ENCODE results near the gene ATG16L1. TPM values are rescaled to one million over a fixed set of nuclear protein-coding genes. Genes with fewer than 3 reads are reported as not detected.

ATG16L1 gene
- total RNA-seq, 1 experiment from 2014 or later: 52.3 TPM

- TF ChIP-seq TCF7L2 (IDR thresholded peaks at IDR 0.05; ENCODE audit: low read depth, low read length): no peak
- no peak for TF ChIP-seq CTCF (IDR thresholded peaks at IDR 0.05)
- TF ChIP-seq REST (IDR thresholded peaks at IDR 0.05; ENCODE audit: insufficient read depth in 1 of 2, low read depth in 2 of 2, low read length in 1 of 2): no peak
- no peak for TF ChIP-seq POLR2AphosphoS5 (IDR thresholded peaks at IDR 0.05; ENCODE audit: low read depth, low read length)
- TF ChIP-seq SIN3A (IDR thresholded peaks at IDR 0.05; ENCODE audit: borderline replicate concordance, insufficient read depth, low read depth, low read length): no peak
- BruUV-seq (replicated peaks): no TSS peak
- ChIA-PET CTCF (no interaction called here), POLR2A (no interaction called here)
- no peaks in the 10 kb centered on the region for H3K9me3 ChIP-seq (ENCODE audit: control insufficient read depth, insufficient read depth, low read depth, low read length)
- H3K36me3 ChIP-seq (ENCODE audit: control insufficient read depth, insufficient read depth, low read length): peaks cover 27% of the 10 kb centered on the region
- no peaks in the 10 kb centered on the region for H3K4me1 ChIP-seq (ENCODE audit: control insufficient read depth, insufficient read depth, low read length)
- in situ Hi-C loops (cut with HindIII; ENCODE audit: low pct_unique_long_range_greater_than_20kb, low sequenced_read_pairs) (no loop called here), intact Hi-C loops (cut with micrococcal nuclease; ENCODE audit: unreplicated experiment) (no loop called here)
- ATAC-seq: no peak
- H3K27ac ChIP-seq (ENCODE audit: low read length): no peak overlapping the region
- no peak for DNase-seq (ENCODE audit: low read depth, low spot score)
- no peak overlapping the region for H3K4me3 ChIP-seq (ENCODE audit: low read depth in 2 of 2, low read length in 2 of 2)
- H3K27me3 ChIP-seq (ENCODE audit: control insufficient read depth, insufficient read depth, low read length): no peaks in the 10 kb centered on the region
These were observed 11.6 kb downstream of the ATG16L1 start for GRCh38 chr2:233263045-233263570.

GRCh38 chr2:233264667-233265066 lies 13.2 kb downstream of the ATG16L1 start:
- Histone ChIP-seq H3K4me1 (ENCODE audit: control insufficient read depth, insufficient read depth, low read length) (no peaks in the 10 kb centered on the region), H3K9me3 (ENCODE audit: control insufficient read depth, insufficient read depth, low read depth, low read length) (no peaks in the 10 kb centered on the region), H3K27me3 (ENCODE audit: control insufficient read depth, insufficient read depth, low read length) (no peaks in the 10 kb centered on the region), H3K27ac (ENCODE audit: low read length) (no peak overlapping the region), H3K4me3 (ENCODE audit: low read depth in 2 of 2, low read length in 2 of 2) (no peak overlapping the region), H3K36me3 (ENCODE audit: control insufficient read depth, insufficient read depth, low read length) (peaks cover 31% of the 10 kb centered on the region)
- intact Hi-C loops (cut with micrococcal nuclease; ENCODE audit: unreplicated experiment) (no loop called here), in situ Hi-C loops (cut with HindIII; ENCODE audit: low pct_unique_long_range_greater_than_20kb, low sequenced_read_pairs) (no loop called here)
- DNase-seq (ENCODE audit: low read depth, low spot score) (no peak), ATAC-seq (no peak)
- no TSS peak for BruUV-seq (replicated peaks)
- POLR2A ChIA-PET: no interaction called here
- no peak for TF ChIP-seq POLR2AphosphoS5 (IDR thresholded peaks at IDR 0.05; ENCODE audit: low read depth, low read length)
- TF ChIP-seq SIN3A (IDR thresholded peaks at IDR 0.05; ENCODE audit: borderline replicate concordance, insufficient read depth, low read depth, low read length): no peak
- TF ChIP-seq REST (IDR thresholded peaks at IDR 0.05; ENCODE audit: insufficient read depth in 1 of 2, low read depth in 2 of 2, low read length in 1 of 2): no peak
- TF ChIP-seq CTCF (IDR thresholded peaks at IDR 0.05): no peak
- no peak for TF ChIP-seq TCF7L2 (IDR thresholded peaks at IDR 0.05; ENCODE audit: low read depth, low read length)
- CTCF ChIA-PET: no interaction called here
